H1 (cell line): ENCODE measurements around the gene CXCL1. TPM values are rescaled to one million over a fixed set of nuclear protein-coding genes. Genes with fewer than 3 reads are reported as not detected.

Source experiments
- CTCF ChIA-PET: fragments of 300-600 bp; sonication (Branson Sonifier 250); formaldehyde crosslinking; loops from one replicate; lab custom pipeline; 2021; ENCODE audit not compliant: partially characterized antibody; lab: Charles Lee
- POLR2A ChIA-PET: fragments of 300-600 bp; sonication (Branson Sonifier 250); formaldehyde crosslinking; loops from one replicate; lab custom pipeline; 2021; ENCODE audit warnings: inconsistent platforms; ENCODE audit not compliant: partially characterized antibody; lab: Charles Lee
- DNase-seq, 2 experiments: peaks; one replicate each; pipeline versions ENCODE4 v3.0.0 to v3.0.0-alpha.2; 2010 to 2022; ENCODE audit warnings: low spot score in 2 of 2, low read depth in 1 of 2, mixed read lengths in 1 of 2
- FAIRE-seq: peaks from 2 replicates; lab custom pipeline; 2011; peaks lifted over from hg19 to GRCh38; lab: Jason Lieb, UNC
- H2AFZ ChIP-seq: 2 replicates; pipeline ENCODE4 v1.8.1; 2012; ENCODE audit warnings: low read length, inconsistent platforms
- H2AK5ac ChIP-seq: 2 replicates; pipeline ENCODE4 v1.6.1; 2013; ENCODE audit warnings: low read depth, low read length
- H2BK120ac ChIP-seq: replicated peaks from 2 replicates; pipeline ENCODE3; 2013; ENCODE audit warnings: low read depth, low read length, inconsistent platforms
- H2BK12ac ChIP-seq: 2 replicates; pipeline ENCODE4 v1.6.1; 2013; ENCODE audit warnings: low read depth, low read length
- H2BK15ac ChIP-seq: 2 replicates; pipeline ENCODE4 v1.6.1; 2013; ENCODE audit warnings: low read length
- H2BK20ac ChIP-seq: 2 replicates; pipeline ENCODE4 v1.6.1; 2013; ENCODE audit warnings: low read length
- H2BK5ac ChIP-seq: 2 replicates; pipeline ENCODE4 v1.6.1; 2013; ENCODE audit warnings: low read depth, low read length
- H3K14ac ChIP-seq: 2 replicates; pipeline ENCODE4 v1.6.1; 2013; ENCODE audit warnings: inconsistent platforms; ENCODE audit not compliant: insufficient read length
- H3K18ac ChIP-seq: 2 replicates; pipeline ENCODE4 v1.6.1; 2013; ENCODE audit warnings: low read length; ENCODE audit errors: extremely low read depth
- H3K23ac ChIP-seq: 2 replicates; pipeline ENCODE4 v1.6.1; 2013; ENCODE audit warnings: inconsistent platforms; ENCODE audit not compliant: insufficient read length
- H3K23me2 ChIP-seq: 2 replicates; pipeline ENCODE4 v1.6.1; 2013; ENCODE audit warnings: low read depth, low read length
- H3K27ac ChIP-seq: 2 replicates; pipeline ENCODE4 v1.6.1; 2011; ENCODE audit warnings: low read depth, low read length, inconsistent platforms
- H3K27me3 ChIP-seq, 4 experiments: replicated peaks in 1 of 4; 1 replicate in 1 of 4; 2 replicates in 3 of 4; pipeline versions ENCODE4 v1.6.1 to v1.8.1; 2011 to 2013; ENCODE audit warnings: low read length in 3 of 4, mild to moderate bottlenecking in 3 of 4, inconsistent platforms in 2 of 4, mixed read lengths in 2 of 4, moderate library complexity in 1 of 4; ENCODE audit not compliant: control insufficient read depth in 3 of 4, insufficient read depth in 3 of 4; ENCODE audit errors: extremely low read depth in 1 of 4
- H3K36me3 ChIP-seq, 4 experiments: 2 replicates each; pipeline versions ENCODE4 v1.6.1 to v1.8.1; 2011 to 2013; ENCODE audit warnings: mild to moderate bottlenecking in 4 of 4, low read length in 3 of 4, moderate library complexity in 2 of 4, control low read depth in 1 of 4, inconsistent platforms in 1 of 4; ENCODE audit not compliant: insufficient read depth in 4 of 4, control insufficient read depth in 2 of 4
- H3K4ac ChIP-seq: replicated peaks from 2 replicates; pipeline ENCODE3; 2013; ENCODE audit warnings: low read length, low read depth, mixed read lengths, inconsistent platforms; ENCODE audit not compliant: insufficient read length
- H3K4me1 ChIP-seq, 4 experiments: replicated peaks in 1 of 4; 1 replicate in 1 of 4; 2 replicates in 3 of 4; pipeline versions ENCODE4 v1.6.1 to v1.8.1; 2011 to 2013; ENCODE audit warnings: low read length in 3 of 4, inconsistent platforms in 2 of 4, mixed read lengths in 1 of 4; ENCODE audit not compliant: insufficient read depth in 4 of 4, control insufficient read depth in 3 of 4
- H3K4me2 ChIP-seq, 2 experiments: 2 replicates each; pipeline versions ENCODE4 v1.6.1 to v1.8.1; 2011 to 2013; ENCODE audit warnings: low read depth in 2 of 2, low read length in 2 of 2, control low read depth in 1 of 2, inconsistent platforms in 1 of 2, mild to moderate bottlenecking in 1 of 2; ENCODE audit not compliant: insufficient read depth in 1 of 2
- H3K4me3 ChIP-seq, 4 experiments: fragments of 200-600, 300-600 bp in 1 of 4; sonication (generic), shearing (Covaris generic), sonication (Bioruptor Twin) in 1 of 4; 2 replicates each; pipeline versions ENCODE4 v1.5.1 to v1.8.1; 2011 to 2016; ENCODE audit warnings: low read length in 4 of 4, low read depth in 3 of 4, control low read depth in 2 of 4, inconsistent platforms in 2 of 4, mild to moderate bottlenecking in 2 of 4, mixed read lengths in 1 of 4, moderate library complexity in 1 of 4; ENCODE audit not compliant: insufficient read depth in 2 of 4; ENCODE audit errors: extremely low read depth in 1 of 4
- H3K56ac ChIP-seq: replicated peaks from 2 replicates; pipeline ENCODE3; 2013; ENCODE audit warnings: low read depth, mild to moderate bottlenecking, mixed read lengths, low read length, inconsistent platforms; ENCODE audit not compliant: insufficient read length
- H3K79me1 ChIP-seq: 2 replicates; pipeline ENCODE4 v1.6.1; 2013; ENCODE audit warnings: low read depth, low read length, control low read depth
- H3K79me2 ChIP-seq, 2 experiments: 2 replicates each; pipeline versions ENCODE4 v1.6.1 to v1.8.1; 2012 to 2013; ENCODE audit warnings: low read length in 2 of 2, mild to moderate bottlenecking in 2 of 2, inconsistent platforms in 1 of 2; ENCODE audit not compliant: insufficient read depth in 2 of 2, control insufficient read depth in 1 of 2
- H3K9ac ChIP-seq, 4 experiments: replicated peaks in 1 of 4; 1 replicate in 1 of 4; 2 replicates in 3 of 4; pipeline versions ENCODE4 v1.6.1 to v1.8.1; 2011 to 2013; ENCODE audit warnings: low read depth in 3 of 4, low read length in 3 of 4, control low read depth in 2 of 4, mild to moderate bottlenecking in 2 of 4, moderate library complexity in 2 of 4, inconsistent platforms in 1 of 4; ENCODE audit errors: extremely low read depth in 1 of 4
- H3K9me3 ChIP-seq, 2 experiments: 2 replicates each; pipeline versions ENCODE4 v1.6.1 to v1.8.1; 2012 to 2013; ENCODE audit warnings: mild to moderate bottlenecking in 2 of 2, moderate library complexity in 2 of 2, control low read depth in 1 of 2, inconsistent platforms in 1 of 2, low read depth in 1 of 2, low read length in 1 of 2, mixed read lengths in 1 of 2; ENCODE audit not compliant: insufficient read depth in 2 of 2
- H4K20me1 ChIP-seq, 2 experiments: replicated peaks in 1 of 2; 2 replicates each; pipeline versions ENCODE3 to v1.8.1; 2011 to 2013; ENCODE audit warnings: inconsistent platforms in 2 of 2, low read length in 2 of 2, mild to moderate bottlenecking in 1 of 2; ENCODE audit not compliant: insufficient read depth in 2 of 2, control insufficient read depth in 1 of 2
- H4K5ac ChIP-seq: 2 replicates; pipeline ENCODE4 v1.6.1; 2013; ENCODE audit warnings: low read length, low read depth, mixed read lengths, inconsistent platforms; ENCODE audit not compliant: insufficient read length
- H4K8ac ChIP-seq: 2 replicates; pipeline ENCODE4 v1.8.0; 2013; ENCODE audit warnings: mild to moderate bottlenecking, moderate library complexity, low read length, inconsistent platforms; ENCODE audit not compliant: insufficient read depth; ENCODE audit errors: extremely low read depth
- H4K91ac ChIP-seq: replicated peaks from 2 replicates; pipeline ENCODE3; 2013; ENCODE audit warnings: low read length, mixed read lengths, inconsistent platforms; ENCODE audit not compliant: insufficient read length
- CEBPB ChIP-seq: IDR thresholded peaks from 2 replicates; pipeline ENCODE4 v1.6.1; 2012; ENCODE audit warnings: low read depth, low read length
- JUN ChIP-seq: IDR thresholded peaks from 2 replicates; pipeline ENCODE4 v1.6.1; 2011; ENCODE audit warnings: low read depth, mild to moderate bottlenecking, improper control_type of control experiment, low read length
- NRF1 ChIP-seq: IDR thresholded peaks from 2 replicates; pipeline ENCODE4 v1.6.1; 2011; ENCODE audit warnings: mild to moderate bottlenecking, low read depth, low read length, improper control_type of control experiment
- POLR2AphosphoS5 ChIP-seq: IDR thresholded peaks from 2 replicates; pipeline ENCODE4 v1.6.1; 2011; ENCODE audit warnings: low read depth, low read length
- RFX5 ChIP-seq: IDR thresholded peaks from 2 replicates; pipeline ENCODE4 v1.6.1; 2011; ENCODE audit warnings: low read depth, low read length, improper control_type of control experiment, borderline replicate concordance
- SAP30 ChIP-seq: fragments of 300-600 bp; sonication (generic); IDR thresholded peaks from 2 replicates; pipeline ENCODE4 v1.7.1; 2012; ENCODE audit warnings: low read length, moderate library complexity, mild to moderate bottlenecking, inconsistent platforms; ENCODE audit not compliant: insufficient read depth, insufficient replicate concordance
- SP1 ChIP-seq: IDR thresholded peaks from 2 replicates; pipeline ENCODE4 v1.6.1; 2011; ENCODE audit warnings: low read depth, low read length
- SRF ChIP-seq: IDR thresholded peaks from 2 replicates; pipeline ENCODE4 v1.6.1; 2011; ENCODE audit warnings: mild to moderate bottlenecking, low read depth, low read length, moderate library complexity
- WGBS, 2 experiments: shearing (Covaris generic) in 1 of 2; methylation state at CpG; one replicate each; pipeline versions ENCODE4 v1.1.6 to v1.1.7; 2013 to 2015; ENCODE audit warnings: low lambda C conversion rate in 2 of 2, mixed read lengths in 2 of 2, inconsistent platforms in 1 of 2, low coverage in 1 of 2, missing lambda C conversion rate in 1 of 2; ENCODE audit not compliant: insufficient replicate concordance in 2 of 2, insufficient coverage in 1 of 2, insufficient read length in 1 of 2; ENCODE audit errors: extremely low coverage in 1 of 2, missing lambda C conversion rate in 1 of 2; 5-methylcytosine and 5-hydroxymethylcytosine counted together
- polyA plus RNA-seq, 7 experiments: library from polyadenylated mRNA; depleted of rRNA in 3 of 7; stranded (reverse) in 5 of 7; unstranded in 2 of 7; fragments of >200 nt in 5 of 7; fragments of 200-250 nt in 2 of 7; gene quantifications; 1 replicate in 5 of 7; 2 replicates in 1 of 7; 4 replicates in 1 of 7; pipeline versions ENCODE4 v1.2.1 to v1.2.3, GENCODE V29; 2011 to 2013; ENCODE audit warnings: missing spikeins in 2 of 7, mixed read lengths in 2 of 7
- total RNA-seq: library from RNA; stranded (reverse); fragmentation: NEBNext Ultra II Directional; extraction: Animal tissue kit (Norgen Biotek cat#: 25700); gene quantifications from 2 replicates; pipeline ENCODE4 v1.2.1, GENCODE V29; 2021
- TF ChIP-seq, protein P1 (sequence below): IDR thresholded peaks from 2 replicates; pipeline ENCODE4 v1.6.1; 2011; ENCODE audit warnings: low read depth, mild to moderate bottlenecking, low read length; ENCODE audit not compliant: insufficient read depth

The CXCL1 gene
- total and polyA plus RNA-seq, 2 of the 8 experiments (the other 6 are each of a cell fraction or from before 2014, with no cell fraction given) = 0.77 to 0.80 TPM

- H2AFZ ChIP-seq = no peak overlapping the region
- H3K79me1 ChIP-seq = no peaks in the 10 kb centered on the region
- H3K4me3 ChIP-seq = no peak overlapping the region
- H3K18ac ChIP-seq = no peak overlapping the region
- H3K56ac ChIP-seq = no peak overlapping the region
- no peak overlapping the region for H3K27ac ChIP-seq
- 79% methylated on average over 4 of the region's 4 CpGs; no CpG with 5 or more reads in 1 of the 2 experiments for WGBS, 2 experiments
- POLR2A ChIA-PET = no interaction called here
- CTCF ChIA-PET = interaction anchor here (0.9 to 5.0 kb wide), 3 partner anchors 10 to 120 kb away, joined by 3 to 40 read pairs (median 5); no protein-coding TSS in a partner anchor
- H3K14ac ChIP-seq = no peak overlapping the region
- no peaks in the 10 kb centered on the region for H4K20me1 ChIP-seq
- H2AK5ac ChIP-seq = no peak overlapping the region
- no peaks in the 10 kb centered on the region for H3K9me3 ChIP-seq
- no peak overlapping the region for H3K23ac ChIP-seq
- no peaks in the 10 kb centered on the region for H3K79me2 ChIP-seq
- DNase-seq (no peak), FAIRE-seq (no peak)
- H3K9ac ChIP-seq = no peak overlapping the region
- H4K91ac ChIP-seq = no peak overlapping the region
- H4K8ac ChIP-seq = no peak overlapping the region
- no peak for TF ChIP-seq SRF
- TF ChIP-seq NRF1 = no peak
- TF ChIP-seq SP1 = no peak
- TF ChIP-seq RFX5 = no peak
- TF ChIP-seq JUN = no peak
- TF ChIP-seq CEBPB = no peak
- no peak for TF ChIP-seq POLR2AphosphoS5
- no peak for TF ChIP-seq SAP30
- TF ChIP-seq, protein P1, sequence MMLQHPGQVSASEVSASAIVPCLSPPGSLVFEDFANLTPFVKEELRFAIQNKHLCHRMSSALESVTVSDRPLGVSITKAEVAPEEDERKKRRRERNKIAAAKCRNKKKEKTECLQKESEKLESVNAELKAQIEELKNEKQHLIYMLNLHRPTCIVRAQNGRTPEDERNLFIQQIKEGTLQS = no peak
- no peak overlapping the region for H2BK20ac ChIP-seq
- H3K4ac ChIP-seq = no peak overlapping the region
- no peak overlapping the region for H2BK120ac ChIP-seq
- H3K4me2 ChIP-seq = no peak overlapping the region
- H3K23me2 ChIP-seq = no peaks in the 10 kb centered on the region; the same call in 1 of the 2 replicates
- no peaks in the 10 kb centered on the region for H3K27me3 ChIP-seq
- H2BK5ac ChIP-seq = no peak overlapping the region
- no peaks in the 10 kb centered on the region for H3K36me3 ChIP-seq
- no peak overlapping the region for H2BK15ac ChIP-seq
- H4K5ac ChIP-seq = no peak overlapping the region
- no peak overlapping the region for H2BK12ac ChIP-seq
- H3K4me1 ChIP-seq = 0 out of 7 replicates have a peak, but pooled peaks cover 0 to 3% (median 0%) of the 10 kb centered on the region in 4 experiments
These were observed 18.8 kb upstream of the CXCL1 start for GRCh38 chr4:73850261-73850970.
